Stimulated activated CD8-positive, alpha-beta memory T cell treated with anti-CD3 and anti-CD28 coated beads, Interleukin-12 subunit alpha, Interleukin-12 subunit beta, amount 100 ng/mL, for 24 hours (primary cell): Measurements from ENCODE around the gene TFPI.
"Not testable (repeated sequence)": the region's sequence is repeated elsewhere in the genome, so short reads cannot be mapped to it uniquely, and the experiment has no call there.

Experiments used
- DNase-seq: peaks from one replicate; pipeline ENCODE4 v3.0.0-alpha.2; 2020; ENCODE audit errors: extremely low read depth

The TFPI gene

GRCh38 chr2:187554011-187554703, at the start of gene TFPI:
Gene TFPI, minus strand, starts transcription at chr2:187554435. Its CDS starts 50,667 bp downstream, at chr2:187503768.
- no peak for DNase-seq

- no peak for DNase-seq
Measured at GRCh38 chr2:187594801-187595200, 40.6 kb upstream of the TFPI start.

- no peak for DNase-seq
Measured at GRCh38 chr2:187593697-187594096, 39.5 kb upstream of the TFPI start.

- no peak for DNase-seq
Measured at GRCh38 chr2:187593098-187593497, 38.9 kb upstream of the TFPI start.

- no peak for DNase-seq
Measured at GRCh38 chr2:187590175-187590574, 35.9 kb upstream of the TFPI start.

- DNase-seq: no peak
Measured at GRCh38 chr2:187586011-187586641, 31.9 kb upstream of the TFPI start.

- DNase-seq: no peak
Measured at GRCh38 chr2:187581125-187581896, 27.1 kb upstream of the TFPI start.

- no peak for DNase-seq
Measured at GRCh38 chr2:187580462-187581124, 26.4 kb upstream of the TFPI start.

GRCh38 chr2:187577310-187577709, 23.1 kb upstream of the TFPI start:
- no peak for DNase-seq

- no peak for DNase-seq
Measured at GRCh38 chr2:187576906-187577305, 22.7 kb upstream of the TFPI start.

GRCh38 chr2:187575751-187576067, 21.5 kb upstream of the TFPI start:
- no peak for DNase-seq

GRCh38 chr2:187574969-187575750, 20.9 kb upstream of the TFPI start:
- DNase-seq: no peak

GRCh38 chr2:187573722-187574121, 19.5 kb upstream of the TFPI start:
- no peak for DNase-seq

- not testable (repeated sequence) for DNase-seq
Measured at GRCh38 chr2:187571996-187572395, 17.8 kb upstream of the TFPI start.

- DNase-seq: no peak
Measured at GRCh38 chr2:187569571-187569970, 15.3 kb upstream of the TFPI start.

- no peak for DNase-seq
Measured at GRCh38 chr2:187569042-187569441, 14.8 kb upstream of the TFPI start.

GRCh38 chr2:187567126-187567525, 12.9 kb upstream of the TFPI start:
- DNase-seq: no peak

- no peak for DNase-seq
Measured at GRCh38 chr2:187566712-187567111, 12.5 kb upstream of the TFPI start.

- DNase-seq: no peak
Measured at GRCh38 chr2:187566266-187566665, 12.0 kb upstream of the TFPI start.

GRCh38 chr2:187565618-187566017, 11.4 kb upstream of the TFPI start:
- not testable (repeated sequence) for DNase-seq

- not testable (repeated sequence) for DNase-seq
Measured at GRCh38 chr2:187556493-187556892, 2.3 kb upstream of the TFPI start.

GRCh38 chr2:187554704-187555082, 458 bp upstream of the TFPI start:
- no peak for DNase-seq
